Stimulated activated CD8-positive, alpha-beta memory T cell treated with anti-CD3 and anti-CD28 coated beads, Interleukin-4, amount 100 ng/mL, for 24 hours (primary cell): ENCODE measurements around the gene ALDH1L1.

Source experiments
- DNase-seq: peaks from one replicate; pipeline ENCODE4 v3.0.0-alpha.2; 2020; ENCODE audit warnings: low read depth

Gene ALDH1L1

GRCh38 chr3:126180477-126181397, at the start of gene ALDH1L1:
ALDH1L1 (minus strand) TSS chr3:126180586; CDS start chr3:126160979, 19,607 bp downstream.
- DNase-seq, result no peak

GRCh38 chr3:126226374-126226773, 46.0 kb upstream of the ALDH1L1 start:
- DNase-seq, result no peak

- DNase-seq, result no peak
Measured at GRCh38 chr3:126216416-126216815, 36.0 kb upstream of the ALDH1L1 start.

- no peak for DNase-seq
Measured at GRCh38 chr3:126213379-126214028, 33.1 kb upstream of the ALDH1L1 start.

- no peak for DNase-seq
Measured at GRCh38 chr3:126212620-126213378, 32.4 kb upstream of the ALDH1L1 start.

- DNase-seq, result no peak
Measured at GRCh38 chr3:126212250-126212619, 31.8 kb upstream of the ALDH1L1 start.

GRCh38 chr3:126211569-126211968, 31.2 kb upstream of the ALDH1L1 start:
- no peak for DNase-seq

- no peak for DNase-seq
Measured at GRCh38 chr3:126210606-126211005, 30.2 kb upstream of the ALDH1L1 start.

GRCh38 chr3:126209741-126210140, 29.4 kb upstream of the ALDH1L1 start:
- no peak for DNase-seq

- DNase-seq, result no peak
Measured at GRCh38 chr3:126208606-126209256, 28.3 kb upstream of the ALDH1L1 start.

GRCh38 chr3:126208182-126208581, 27.8 kb upstream of the ALDH1L1 start:
- DNase-seq, result no peak

GRCh38 chr3:126207166-126207565, 26.8 kb upstream of the ALDH1L1 start:
- DNase-seq, result no peak

- no peak for DNase-seq
Measured at GRCh38 chr3:126205717-126206655, 25.6 kb upstream of the ALDH1L1 start.

GRCh38 chr3:126202680-126203079, 22.3 kb upstream of the ALDH1L1 start:
- no peak for DNase-seq

- DNase-seq, result no peak
Measured at GRCh38 chr3:126202276-126202675, 21.9 kb upstream of the ALDH1L1 start.

- DNase-seq, result no peak
Measured at GRCh38 chr3:126201168-126201567, 20.8 kb upstream of the ALDH1L1 start.

- DNase-seq, result no peak
Measured at GRCh38 chr3:126200534-126200933, 20.1 kb upstream of the ALDH1L1 start.

- no peak for DNase-seq
Measured at GRCh38 chr3:126199256-126199655, 18.9 kb upstream of the ALDH1L1 start.

- peak; percentile 23 for DNase-seq
Measured at GRCh38 chr3:126197854-126198584, 17.6 kb upstream of the ALDH1L1 start.

- no peak for DNase-seq
Measured at GRCh38 chr3:126197343-126197742, 17.0 kb upstream of the ALDH1L1 start.
